22Rv1 (cell line): ENCODE data around the gene GRK3.

ENCODE experiments used
- H3K27ac ChIP-seq: fragments of 450-650 bp; 2 replicates; pipeline ENCODE4 v1.5.1; 2017
- ZFX ChIP-seq: fragments of 450-650 bp; IDR thresholded peaks from 2 replicates; pipeline ENCODE4 v1.6.1; 2017; ENCODE audit warnings: antibody characterized with exemption, borderline replicate concordance
- TF ChIP-seq, protein P1 (sequence below): fragments of 450-650 bp; IDR thresholded peaks from 2 replicates; pipeline ENCODE4 v1.5.1; 2017; ENCODE audit warnings: mild to moderate bottlenecking

Gene GRK3

DNA sequence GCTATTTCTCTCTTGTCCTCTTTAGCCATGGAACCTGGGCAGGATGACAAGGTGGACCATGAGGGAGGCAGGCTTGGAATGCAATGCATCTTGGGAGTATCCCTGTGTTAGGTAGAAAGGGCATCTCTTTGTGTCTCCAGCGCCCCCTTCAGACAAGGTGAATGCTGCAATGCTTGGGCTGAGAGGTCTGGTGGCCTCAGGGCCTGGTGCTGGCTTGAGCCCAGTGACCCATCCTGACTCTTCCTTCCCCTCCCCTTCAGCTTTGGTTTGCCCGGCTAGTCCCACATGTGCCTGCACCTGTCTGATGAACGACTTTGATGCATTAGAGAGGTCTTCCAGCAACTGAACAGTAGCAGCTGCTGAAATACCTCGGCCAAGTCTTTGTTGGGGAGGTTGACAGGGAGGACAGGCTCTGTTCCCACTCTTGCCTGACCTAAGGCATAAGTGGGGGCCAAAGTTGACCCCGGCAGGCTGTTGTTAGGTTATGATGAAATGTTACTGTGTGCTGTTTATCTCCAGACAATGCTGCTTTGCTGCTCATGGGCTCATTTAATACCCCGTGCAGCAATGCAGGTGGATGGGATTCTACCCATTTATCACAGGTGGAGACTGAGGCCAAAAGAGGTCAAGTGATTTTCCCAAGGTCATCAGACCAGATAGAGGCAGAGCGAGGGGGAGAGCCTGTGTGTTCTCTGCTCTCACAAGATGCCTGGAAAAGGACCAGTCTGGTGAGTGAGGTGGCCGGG lies 200.0 kb downstream of the GRK3 start:
- no peak overlapping the region for H3K27ac ChIP-seq
- no peak for TF ChIP-seq ZFX
- TF ChIP-seq, protein P1, sequence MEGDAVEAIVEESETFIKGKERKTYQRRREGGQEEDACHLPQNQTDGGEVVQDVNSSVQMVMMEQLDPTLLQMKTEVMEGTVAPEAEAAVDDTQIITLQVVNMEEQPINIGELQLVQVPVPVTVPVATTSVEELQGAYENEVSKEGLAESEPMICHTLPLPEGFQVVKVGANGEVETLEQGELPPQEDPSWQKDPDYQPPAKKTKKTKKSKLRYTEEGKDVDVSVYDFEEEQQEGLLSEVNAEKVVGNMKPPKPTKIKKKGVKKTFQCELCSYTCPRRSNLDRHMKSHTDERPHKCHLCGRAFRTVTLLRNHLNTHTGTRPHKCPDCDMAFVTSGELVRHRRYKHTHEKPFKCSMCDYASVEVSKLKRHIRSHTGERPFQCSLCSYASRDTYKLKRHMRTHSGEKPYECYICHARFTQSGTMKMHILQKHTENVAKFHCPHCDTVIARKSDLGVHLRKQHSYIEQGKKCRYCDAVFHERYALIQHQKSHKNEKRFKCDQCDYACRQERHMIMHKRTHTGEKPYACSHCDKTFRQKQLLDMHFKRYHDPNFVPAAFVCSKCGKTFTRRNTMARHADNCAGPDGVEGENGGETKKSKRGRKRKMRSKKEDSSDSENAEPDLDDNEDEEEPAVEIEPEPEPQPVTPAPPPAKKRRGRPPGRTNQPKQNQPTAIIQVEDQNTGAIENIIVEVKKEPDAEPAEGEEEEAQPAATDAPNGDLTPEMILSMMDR = 0 out of 2 replicates have a peak, but pooled peaks have one; percentile 7

DNA sequence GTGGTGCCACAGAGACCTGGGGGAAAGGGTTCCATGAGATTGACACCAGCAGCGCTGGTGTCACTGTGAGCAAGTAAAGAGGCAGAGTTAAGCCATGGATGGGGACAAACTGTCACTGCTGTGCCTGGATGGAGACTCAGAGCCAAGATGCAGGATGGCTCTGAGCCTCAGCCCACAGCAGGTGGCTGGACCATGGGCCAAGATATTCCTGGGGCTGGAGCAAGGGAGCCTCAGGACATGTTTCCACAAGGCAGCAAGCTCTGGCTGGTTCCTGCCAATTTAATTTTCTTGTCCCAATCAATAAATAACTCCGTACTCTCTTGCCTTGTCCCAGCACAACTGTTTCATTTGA lies 200.5 kb downstream of the GRK3 start:
- TF ChIP-seq, protein P1 = no peak
- no peak for TF ChIP-seq ZFX
- no peak overlapping the region for H3K27ac ChIP-seq

DNA sequence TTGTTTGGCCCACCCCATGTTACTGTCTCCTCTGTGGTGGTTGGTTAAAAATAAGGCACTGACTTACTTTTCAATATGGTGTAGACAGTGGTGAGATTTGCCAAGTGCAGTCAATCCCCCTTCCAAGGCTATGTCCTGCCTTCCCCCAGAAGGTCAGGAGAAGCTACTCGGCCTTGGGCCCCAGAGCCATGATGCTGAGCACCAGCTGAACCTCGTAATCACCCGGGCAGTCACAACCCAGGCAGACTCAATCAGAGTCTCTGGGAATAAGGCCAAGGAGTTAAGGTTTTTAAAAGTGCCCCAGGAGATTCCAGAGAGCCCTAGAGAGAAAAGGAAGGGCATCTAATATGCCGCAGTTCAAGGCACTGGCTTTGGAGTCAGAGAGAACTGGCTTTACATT lies 201.3 kb downstream of the GRK3 start:
- no peak overlapping the region for H3K27ac ChIP-seq
- TF ChIP-seq, protein P1 = no peak
- no peak for TF ChIP-seq ZFX

DNA sequence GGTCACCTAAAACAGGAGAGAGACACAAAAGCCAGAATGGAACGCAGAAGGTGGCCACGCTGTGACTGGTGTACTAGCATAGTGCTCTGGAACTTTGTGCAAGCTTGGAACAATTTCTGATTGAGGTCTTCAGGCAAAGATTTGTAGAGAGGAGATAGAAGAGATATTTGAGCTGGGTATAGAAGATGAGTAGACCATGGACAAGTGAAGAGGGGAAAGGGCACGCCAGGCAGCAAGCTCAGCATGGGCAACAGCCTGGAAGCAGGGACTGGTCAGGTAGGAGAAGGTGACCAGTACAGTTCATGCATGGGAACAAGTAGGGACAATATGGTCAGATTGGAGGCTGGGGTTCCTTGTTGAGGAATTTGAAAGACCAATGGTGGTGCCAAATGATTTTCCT lies 201.9 kb downstream of the GRK3 start:
- H3K27ac ChIP-seq = no peak overlapping the region
- TF ChIP-seq, protein P1 = no peak
- no peak for TF ChIP-seq ZFX

DNA sequence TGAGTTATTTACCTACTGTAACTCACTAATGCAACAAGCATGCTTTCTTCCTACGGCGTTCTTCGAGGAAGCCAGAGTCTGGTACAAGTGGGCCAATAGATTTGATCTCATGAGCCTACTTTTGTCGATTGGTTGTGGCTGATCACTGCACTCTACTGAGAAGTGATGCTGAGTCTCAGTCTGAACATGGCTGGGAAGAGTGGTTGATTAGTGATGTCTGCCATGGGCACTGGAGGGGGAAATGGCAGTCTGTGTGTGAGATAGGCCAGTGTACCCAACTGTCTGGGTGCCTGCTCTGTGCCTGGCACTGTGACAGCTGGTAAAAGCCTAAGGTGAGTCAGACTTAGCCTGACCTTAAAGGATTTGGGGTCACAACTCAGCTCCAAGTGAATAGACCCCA lies 205.9 kb downstream of the GRK3 start:
- H3K27ac ChIP-seq = no peak overlapping the region
- TF ChIP-seq ZFX = no peak
- TF ChIP-seq, protein P1 = no peak

DNA sequence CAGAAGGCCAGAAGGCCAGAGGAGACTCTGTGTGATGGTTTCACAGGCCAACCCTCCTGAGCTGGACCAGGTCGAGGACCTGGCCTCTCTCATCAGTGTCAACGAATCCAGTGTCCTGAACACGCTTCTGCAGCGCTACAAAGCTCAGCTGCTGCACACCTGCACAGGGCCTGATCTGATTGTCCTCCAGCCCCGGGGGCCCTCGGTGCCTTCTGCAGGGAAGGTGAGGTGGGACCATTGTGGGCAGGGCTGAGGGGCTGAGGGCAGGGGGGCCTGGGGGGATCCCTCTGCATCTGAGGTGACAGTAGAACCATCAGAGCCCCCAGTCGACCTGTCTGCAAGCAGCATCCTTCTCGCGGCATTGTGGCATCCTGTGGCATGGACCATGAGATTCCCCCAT lies 207.8 kb downstream of the GRK3 start:
- TF ChIP-seq, protein P1 = no peak
- no peak for TF ChIP-seq ZFX
- H3K27ac ChIP-seq = no peak overlapping the region

DNA sequence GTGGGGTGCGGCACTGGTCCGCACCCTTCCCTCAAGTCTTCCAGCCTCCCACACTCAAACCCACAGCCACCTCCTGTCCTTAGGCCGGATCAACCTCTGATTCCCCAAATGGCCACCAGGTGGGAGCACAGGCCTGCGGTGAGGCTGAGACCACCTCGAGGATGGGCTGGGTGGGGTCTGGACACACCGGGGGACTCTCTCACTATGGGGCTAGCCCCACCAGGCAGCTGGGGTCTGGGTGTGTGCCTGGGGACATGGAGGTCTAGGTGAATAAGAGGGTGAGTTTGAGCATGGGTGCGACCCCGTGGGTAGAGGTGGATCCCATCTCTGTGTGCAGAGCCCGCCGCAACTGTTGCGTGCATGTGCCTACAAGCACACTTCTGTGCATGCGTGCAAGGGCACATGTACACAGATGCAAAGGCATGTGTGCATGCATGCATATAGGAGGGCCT lies 210.1 kb downstream of the GRK3 start:
- no peak overlapping the region for H3K27ac ChIP-seq
- TF ChIP-seq, protein P1 = peak; percentile 39
- no peak for TF ChIP-seq ZFX
